WERI-Rb-1 (cell line): ENCODE results near the gene NCAM2.

ENCODE experiments used
- DNase-seq: peaks from one replicate; pipeline ENCODE4 v3.0.0-alpha.2; 2020
- H3K27ac ChIP-seq: fragments of 250-450 bp; sonication (Bioruptor Pico); 2 replicates; pipeline ENCODE4 v1.5.1; 2020; ENCODE audit warnings: mild to moderate bottlenecking, moderate library complexity
- H3K27me3 ChIP-seq: fragments of 250-450 bp; sonication (Bioruptor Pico); 2 replicates; pipeline ENCODE4 v1.5.1; 2021; ENCODE audit warnings: mild to moderate bottlenecking, low read depth, moderate library complexity; ENCODE audit not compliant: insufficient read depth, severe bottlenecking
- H3K36me3 ChIP-seq: fragments of 250-450 bp; sonication (Bioruptor Pico); 2 replicates; pipeline ENCODE4 v1.5.1; 2020; ENCODE audit warnings: mild to moderate bottlenecking, moderate library complexity
- H3K4me3 ChIP-seq: 2 replicates; pipeline ENCODE4 v1.5.1; 2011; ENCODE audit warnings: low read depth, mild to moderate bottlenecking, control low read depth, low read length
- H3K9me3 ChIP-seq: fragments of 250-450 bp; sonication (Bioruptor Pico); 2 replicates; pipeline ENCODE4 v1.5.1; 2021; ENCODE audit warnings: mild to moderate bottlenecking, moderate library complexity; ENCODE audit not compliant: severe bottlenecking
- TF ChIP-seq, protein P1 (sequence below): IDR thresholded peaks from 2 replicates; pipeline ENCODE4 v1.5.1; 2011; ENCODE audit warnings: low read depth, mild to moderate bottlenecking, control low read depth, inconsistent platforms, low read length

The NCAM2 gene

DNA sequence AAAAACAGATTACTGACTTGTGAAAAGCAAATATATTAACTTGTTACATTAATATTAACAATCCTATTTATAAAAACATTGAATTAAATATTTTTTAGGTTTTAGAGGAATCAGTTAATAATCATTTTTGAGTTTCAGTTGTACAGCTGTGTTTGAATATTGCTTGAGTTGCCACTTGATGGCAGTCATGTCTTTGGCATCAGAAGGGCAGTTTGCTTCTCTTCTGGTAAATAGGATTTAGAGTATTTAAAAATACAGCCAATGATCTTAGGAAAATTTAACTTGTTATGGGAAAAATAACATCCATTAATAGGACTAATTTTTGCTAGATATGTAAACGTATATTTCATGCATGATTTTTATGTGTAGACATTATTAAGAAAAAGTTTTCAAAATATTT is 234.1 kb downstream of the NCAM2 start:
- Histone ChIP-seq H3K4me3 (no peak overlapping the region), H3K27ac (no peak overlapping the region), H3K9me3 (no peaks in the 10 kb centered on the region), H3K36me3 (no peaks in the 10 kb centered on the region), H3K27me3 (no peaks in the 10 kb centered on the region)
- TF ChIP-seq, protein P1, sequence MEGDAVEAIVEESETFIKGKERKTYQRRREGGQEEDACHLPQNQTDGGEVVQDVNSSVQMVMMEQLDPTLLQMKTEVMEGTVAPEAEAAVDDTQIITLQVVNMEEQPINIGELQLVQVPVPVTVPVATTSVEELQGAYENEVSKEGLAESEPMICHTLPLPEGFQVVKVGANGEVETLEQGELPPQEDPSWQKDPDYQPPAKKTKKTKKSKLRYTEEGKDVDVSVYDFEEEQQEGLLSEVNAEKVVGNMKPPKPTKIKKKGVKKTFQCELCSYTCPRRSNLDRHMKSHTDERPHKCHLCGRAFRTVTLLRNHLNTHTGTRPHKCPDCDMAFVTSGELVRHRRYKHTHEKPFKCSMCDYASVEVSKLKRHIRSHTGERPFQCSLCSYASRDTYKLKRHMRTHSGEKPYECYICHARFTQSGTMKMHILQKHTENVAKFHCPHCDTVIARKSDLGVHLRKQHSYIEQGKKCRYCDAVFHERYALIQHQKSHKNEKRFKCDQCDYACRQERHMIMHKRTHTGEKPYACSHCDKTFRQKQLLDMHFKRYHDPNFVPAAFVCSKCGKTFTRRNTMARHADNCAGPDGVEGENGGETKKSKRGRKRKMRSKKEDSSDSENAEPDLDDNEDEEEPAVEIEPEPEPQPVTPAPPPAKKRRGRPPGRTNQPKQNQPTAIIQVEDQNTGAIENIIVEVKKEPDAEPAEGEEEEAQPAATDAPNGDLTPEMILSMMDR: peak; percentile 33; the same call in 1 of the 2 replicates
- peak; percentile 16 for DNase-seq

DNA sequence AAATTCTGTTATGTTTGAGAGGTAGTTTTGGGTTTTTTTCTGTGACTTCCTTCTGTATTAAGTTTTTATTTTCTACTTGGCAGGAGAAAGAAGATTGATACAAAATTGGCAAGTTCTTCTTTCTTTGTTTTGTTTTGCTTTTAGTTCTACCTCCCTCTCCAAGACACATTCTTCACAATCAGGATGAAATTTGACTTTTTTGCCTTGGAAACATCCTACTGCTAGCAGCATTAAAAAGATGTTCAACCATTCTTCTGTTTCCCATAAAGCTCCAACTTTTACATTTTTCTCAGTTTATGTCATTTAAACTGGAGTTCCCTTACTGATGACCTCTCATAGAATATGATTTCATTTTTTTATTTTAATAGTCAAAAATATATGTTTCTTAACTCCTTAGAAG is 234.8 kb downstream of the NCAM2 start:
- DNase-seq: no peak
- TF ChIP-seq, protein P1: no peak
- H3K27ac ChIP-seq: no peak overlapping the region
- H3K9me3 ChIP-seq: no peaks in the 10 kb centered on the region
- no peaks in the 10 kb centered on the region for H3K27me3 ChIP-seq
- H3K36me3 ChIP-seq: no peaks in the 10 kb centered on the region
- no peak overlapping the region for H3K4me3 ChIP-seq

DNA sequence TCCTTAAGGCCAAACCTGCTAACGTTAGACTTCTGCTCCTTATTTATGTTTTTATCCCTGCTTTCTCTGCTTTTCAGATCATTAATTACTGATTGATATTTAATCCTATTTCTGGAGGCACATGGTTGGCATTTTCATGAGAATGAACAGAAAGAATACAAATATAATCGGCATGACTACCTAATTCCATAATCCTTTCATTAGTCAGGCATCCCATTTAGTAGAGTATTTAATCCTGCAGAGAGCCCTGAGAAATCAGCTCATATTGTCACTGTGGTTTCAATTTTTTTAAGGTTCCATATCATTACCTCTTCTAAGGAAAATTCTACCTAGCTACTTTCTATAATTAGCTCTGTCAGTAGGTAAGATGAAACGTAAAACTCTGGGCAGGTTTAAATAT is 238.8 kb downstream of the NCAM2 start:
- no peak for DNase-seq
- H3K36me3 ChIP-seq: no peaks in the 10 kb centered on the region
- no peaks in the 10 kb centered on the region for H3K27me3 ChIP-seq
- H3K4me3 ChIP-seq: no peak overlapping the region
- no peaks in the 10 kb centered on the region for H3K9me3 ChIP-seq
- TF ChIP-seq, protein P1: no peak
- H3K27ac ChIP-seq: peak overlapping the region; percentile 55

DNA sequence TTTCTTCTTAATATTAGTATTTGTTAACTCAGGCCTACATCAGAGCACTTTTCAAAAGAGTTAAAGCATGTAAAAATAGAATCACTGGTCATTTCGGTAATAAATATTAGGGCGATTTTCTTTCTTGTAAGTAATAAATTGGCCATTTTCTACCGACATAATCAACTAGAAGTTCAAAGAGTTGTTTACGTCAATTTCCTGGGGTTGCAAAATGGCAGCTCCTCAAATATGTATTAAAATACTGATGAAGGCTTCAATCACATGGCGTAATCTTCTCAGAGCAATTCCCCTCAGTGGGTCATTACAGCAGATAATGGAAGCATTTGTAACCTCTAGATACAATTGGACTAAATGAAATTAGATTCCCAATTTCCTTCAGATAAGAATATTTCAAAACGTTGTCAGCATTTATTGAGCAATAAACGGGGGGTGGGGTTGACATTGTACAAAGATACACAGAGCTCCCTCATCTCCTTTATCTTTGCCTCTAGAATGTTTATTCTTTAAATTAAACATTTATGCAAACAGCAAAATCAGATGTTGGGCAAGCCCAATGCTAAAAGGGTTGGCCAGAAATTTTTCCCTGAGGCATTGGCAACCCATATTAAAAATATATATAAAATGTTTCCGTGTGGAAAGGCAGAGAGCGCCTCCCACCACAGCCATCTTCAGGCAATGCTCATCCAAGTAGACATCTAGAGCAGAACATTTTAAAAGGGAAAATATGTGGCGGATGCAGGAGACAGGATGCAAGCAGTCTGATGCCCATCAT is 240.6 kb downstream of the NCAM2 start:
- no peaks in the 10 kb centered on the region for H3K9me3 ChIP-seq
- TF ChIP-seq, protein P1: no peak
- no peaks in the 10 kb centered on the region for H3K36me3 ChIP-seq
- DNase-seq: no peak
- H3K27me3 ChIP-seq: no peaks in the 10 kb centered on the region
- no peak overlapping the region for H3K27ac ChIP-seq
- no peak overlapping the region for H3K4me3 ChIP-seq

DNA sequence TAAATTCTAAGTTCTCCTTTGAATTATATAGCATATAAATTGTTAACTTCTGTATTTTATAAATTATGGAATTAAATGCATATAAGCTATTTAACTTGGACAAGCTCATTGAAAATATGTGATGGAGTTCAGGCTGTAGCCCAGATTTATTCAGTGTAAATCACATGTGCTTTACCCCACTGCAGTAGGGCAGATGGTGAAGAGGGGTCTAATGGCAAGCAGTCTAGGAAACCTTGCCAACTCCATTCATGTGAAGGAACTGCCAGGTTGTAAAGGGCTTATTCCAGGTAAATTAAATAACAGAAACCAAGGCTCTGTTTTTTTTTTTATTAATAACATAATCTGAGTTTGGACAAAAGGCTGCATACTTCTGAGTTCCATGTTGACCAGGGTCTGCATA is 243.2 kb downstream of the NCAM2 start:
- no peak for DNase-seq

More for the DNA sequence above, 243.2 kb downstream of the NCAM2 start:
- H3K27me3 ChIP-seq: no peaks in the 10 kb centered on the region
- TF ChIP-seq, protein P1: no peak
- no peaks in the 10 kb centered on the region for H3K9me3 ChIP-seq
- no peak overlapping the region for H3K4me3 ChIP-seq
- no peak overlapping the region for H3K27ac ChIP-seq
- H3K36me3 ChIP-seq: no peaks in the 10 kb centered on the region
